Panc1 (cell line): ENCODE results near the gene NCKAP5.

Source experiments
- POLR2AphosphoS5 ChIP-seq: IDR thresholded peaks from 2 replicates; pipeline ENCODE4 v1.6.1; 2012; ENCODE audit warnings: mild to moderate bottlenecking, low read depth, low read length, moderate library complexity
- TCF7L2 ChIP-seq: IDR thresholded peaks from 2 replicates; pipeline ENCODE4 v1.6.1; 2011; ENCODE audit warnings: mild to moderate bottlenecking, low read depth, low read length, inconsistent platforms
- TF ChIP-seq, protein P1 (sequence below): fragments of 450-650 bp; IDR thresholded peaks from 2 replicates; pipeline ENCODE4 v1.5.1; 2017; ENCODE audit warnings: mild to moderate bottlenecking
- TF ChIP-seq, protein P2 (sequence below), 2 experiments: IDR thresholded peaks; 2 replicates each; pipeline ENCODE4 v1.6.1; 2011 to 2012; ENCODE audit warnings: low read depth in 2 of 2, control low read depth in 1 of 2, low read length in 1 of 2, mild to moderate bottlenecking in 1 of 2, moderate library complexity in 1 of 2; ENCODE audit not compliant: insufficient read depth in 1 of 2

DNA sequence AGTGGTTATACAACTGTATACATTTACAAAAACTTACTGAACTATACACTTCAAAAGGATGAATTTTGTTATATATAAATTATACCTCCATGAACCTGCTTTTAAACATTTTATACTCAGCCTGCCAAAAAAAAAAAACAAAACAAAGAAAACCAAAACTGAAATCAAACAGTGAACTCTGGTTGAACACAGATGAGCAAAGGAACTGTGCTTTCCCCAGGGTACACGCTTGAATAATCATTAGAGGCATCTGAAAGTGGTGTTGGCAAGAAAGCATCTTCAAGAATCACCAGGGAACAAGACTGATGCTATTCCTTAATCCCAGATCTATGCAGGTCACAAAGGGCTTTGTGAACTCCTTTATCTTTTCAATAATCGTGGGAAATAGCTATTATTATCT lies 821.2 kb downstream of the NCKAP5 start:
- TF ChIP-seq, protein P1, sequence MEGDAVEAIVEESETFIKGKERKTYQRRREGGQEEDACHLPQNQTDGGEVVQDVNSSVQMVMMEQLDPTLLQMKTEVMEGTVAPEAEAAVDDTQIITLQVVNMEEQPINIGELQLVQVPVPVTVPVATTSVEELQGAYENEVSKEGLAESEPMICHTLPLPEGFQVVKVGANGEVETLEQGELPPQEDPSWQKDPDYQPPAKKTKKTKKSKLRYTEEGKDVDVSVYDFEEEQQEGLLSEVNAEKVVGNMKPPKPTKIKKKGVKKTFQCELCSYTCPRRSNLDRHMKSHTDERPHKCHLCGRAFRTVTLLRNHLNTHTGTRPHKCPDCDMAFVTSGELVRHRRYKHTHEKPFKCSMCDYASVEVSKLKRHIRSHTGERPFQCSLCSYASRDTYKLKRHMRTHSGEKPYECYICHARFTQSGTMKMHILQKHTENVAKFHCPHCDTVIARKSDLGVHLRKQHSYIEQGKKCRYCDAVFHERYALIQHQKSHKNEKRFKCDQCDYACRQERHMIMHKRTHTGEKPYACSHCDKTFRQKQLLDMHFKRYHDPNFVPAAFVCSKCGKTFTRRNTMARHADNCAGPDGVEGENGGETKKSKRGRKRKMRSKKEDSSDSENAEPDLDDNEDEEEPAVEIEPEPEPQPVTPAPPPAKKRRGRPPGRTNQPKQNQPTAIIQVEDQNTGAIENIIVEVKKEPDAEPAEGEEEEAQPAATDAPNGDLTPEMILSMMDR, result no peak
- TF ChIP-seq POLR2AphosphoS5, result no peak
- no peak for TF ChIP-seq TCF7L2
- TF ChIP-seq, protein P2, sequence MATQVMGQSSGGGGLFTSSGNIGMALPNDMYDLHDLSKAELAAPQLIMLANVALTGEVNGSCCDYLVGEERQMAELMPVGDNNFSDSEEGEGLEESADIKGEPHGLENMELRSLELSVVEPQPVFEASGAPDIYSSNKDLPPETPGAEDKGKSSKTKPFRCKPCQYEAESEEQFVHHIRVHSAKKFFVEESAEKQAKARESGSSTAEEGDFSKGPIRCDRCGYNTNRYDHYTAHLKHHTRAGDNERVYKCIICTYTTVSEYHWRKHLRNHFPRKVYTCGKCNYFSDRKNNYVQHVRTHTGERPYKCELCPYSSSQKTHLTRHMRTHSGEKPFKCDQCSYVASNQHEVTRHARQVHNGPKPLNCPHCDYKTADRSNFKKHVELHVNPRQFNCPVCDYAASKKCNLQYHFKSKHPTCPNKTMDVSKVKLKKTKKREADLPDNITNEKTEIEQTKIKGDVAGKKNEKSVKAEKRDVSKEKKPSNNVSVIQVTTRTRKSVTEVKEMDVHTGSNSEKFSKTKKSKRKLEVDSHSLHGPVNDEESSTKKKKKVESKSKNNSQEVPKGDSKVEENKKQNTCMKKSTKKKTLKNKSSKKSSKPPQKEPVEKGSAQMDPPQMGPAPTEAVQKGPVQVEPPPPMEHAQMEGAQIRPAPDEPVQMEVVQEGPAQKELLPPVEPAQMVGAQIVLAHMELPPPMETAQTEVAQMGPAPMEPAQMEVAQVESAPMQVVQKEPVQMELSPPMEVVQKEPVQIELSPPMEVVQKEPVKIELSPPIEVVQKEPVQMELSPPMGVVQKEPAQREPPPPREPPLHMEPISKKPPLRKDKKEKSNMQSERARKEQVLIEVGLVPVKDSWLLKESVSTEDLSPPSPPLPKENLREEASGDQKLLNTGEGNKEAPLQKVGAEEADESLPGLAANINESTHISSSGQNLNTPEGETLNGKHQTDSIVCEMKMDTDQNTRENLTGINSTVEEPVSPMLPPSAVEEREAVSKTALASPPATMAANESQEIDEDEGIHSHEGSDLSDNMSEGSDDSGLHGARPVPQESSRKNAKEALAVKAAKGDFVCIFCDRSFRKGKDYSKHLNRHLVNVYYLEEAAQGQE (IDR thresholded peaks at IDR 0.05; ENCODE audit: insufficient read depth in 1 of 2, low read depth in 2 of 2, low read length in 1 of 2), result no peak
